ENCODE data around the gene SPEN.

The SPEN gene

DNA sequence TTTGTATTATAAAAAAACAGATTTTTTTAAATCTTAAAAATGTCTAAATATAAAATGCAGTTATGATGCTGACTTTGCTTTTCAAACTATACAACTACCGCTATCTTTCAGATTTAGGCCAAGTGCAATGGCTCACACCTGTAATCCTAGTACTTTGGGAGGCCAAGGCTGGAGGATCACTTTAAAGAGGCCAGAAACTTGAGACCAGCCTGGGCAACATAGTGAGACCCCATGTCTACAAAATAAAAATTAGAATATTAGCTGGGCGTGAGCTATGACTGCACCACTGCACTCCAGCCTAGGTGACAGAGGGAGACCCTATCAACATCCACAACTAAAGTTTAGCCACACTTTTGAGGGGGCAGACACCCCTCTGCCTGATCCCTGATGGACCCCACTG lies 108.0 kb downstream of the SPEN start:
- no peaks in the 10 kb centered on the region for H3K27me3 ChIP-seq (replicated peaks)
- DNase-seq, result no peak
- H3K27ac ChIP-seq, result no peak overlapping the region
- TF ChIP-seq, protein P1, sequence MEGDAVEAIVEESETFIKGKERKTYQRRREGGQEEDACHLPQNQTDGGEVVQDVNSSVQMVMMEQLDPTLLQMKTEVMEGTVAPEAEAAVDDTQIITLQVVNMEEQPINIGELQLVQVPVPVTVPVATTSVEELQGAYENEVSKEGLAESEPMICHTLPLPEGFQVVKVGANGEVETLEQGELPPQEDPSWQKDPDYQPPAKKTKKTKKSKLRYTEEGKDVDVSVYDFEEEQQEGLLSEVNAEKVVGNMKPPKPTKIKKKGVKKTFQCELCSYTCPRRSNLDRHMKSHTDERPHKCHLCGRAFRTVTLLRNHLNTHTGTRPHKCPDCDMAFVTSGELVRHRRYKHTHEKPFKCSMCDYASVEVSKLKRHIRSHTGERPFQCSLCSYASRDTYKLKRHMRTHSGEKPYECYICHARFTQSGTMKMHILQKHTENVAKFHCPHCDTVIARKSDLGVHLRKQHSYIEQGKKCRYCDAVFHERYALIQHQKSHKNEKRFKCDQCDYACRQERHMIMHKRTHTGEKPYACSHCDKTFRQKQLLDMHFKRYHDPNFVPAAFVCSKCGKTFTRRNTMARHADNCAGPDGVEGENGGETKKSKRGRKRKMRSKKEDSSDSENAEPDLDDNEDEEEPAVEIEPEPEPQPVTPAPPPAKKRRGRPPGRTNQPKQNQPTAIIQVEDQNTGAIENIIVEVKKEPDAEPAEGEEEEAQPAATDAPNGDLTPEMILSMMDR (IDR thresholded peaks at IDR 0.05; ENCODE audit: low read depth, low read length, missing control alignments), result no peak
- no peaks in the 10 kb centered on the region for H3K36me3 ChIP-seq (replicated peaks)
- in situ Hi-C loops (cut with HindIII; ENCODE audit: low pct_ligation_motif_present, low sequenced_read_pairs), result no loop called here
- no peak overlapping the region for H3K4me3 ChIP-seq (ENCODE audit: low read depth, low read length)

DNA sequence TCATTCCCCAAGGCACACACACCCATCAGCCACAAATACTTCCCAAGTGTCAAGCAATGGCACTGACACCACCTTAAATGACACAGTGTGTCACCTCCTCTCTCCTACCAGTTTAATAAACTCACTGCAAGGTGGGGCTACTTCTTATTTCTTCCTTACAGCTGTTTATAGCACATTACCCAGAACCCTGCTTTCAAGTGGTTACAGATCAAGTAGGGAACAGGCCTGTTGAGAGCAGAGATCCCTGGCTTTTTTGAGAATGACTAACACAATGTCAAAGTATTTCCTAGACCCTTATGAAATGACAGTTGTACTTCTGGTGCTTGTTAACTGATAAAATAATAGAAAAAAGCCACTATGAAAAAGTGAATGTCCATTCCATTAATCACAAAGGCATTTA lies 108.6 kb downstream of the SPEN start:
- TF ChIP-seq, protein P1 (IDR thresholded peaks at IDR 0.05; ENCODE audit: low read depth, low read length, missing control alignments), result no peak
- Histone ChIP-seq H3K4me3 (ENCODE audit: low read depth, low read length) (no peak overlapping the region), H3K27ac (no peak overlapping the region), H3K27me3 (replicated peaks) (no peaks in the 10 kb centered on the region), H3K36me3 (replicated peaks) (no peaks in the 10 kb centered on the region)
- in situ Hi-C loops (cut with HindIII; ENCODE audit: low pct_ligation_motif_present, low sequenced_read_pairs), result no loop called here
- no peak for DNase-seq

DNA sequence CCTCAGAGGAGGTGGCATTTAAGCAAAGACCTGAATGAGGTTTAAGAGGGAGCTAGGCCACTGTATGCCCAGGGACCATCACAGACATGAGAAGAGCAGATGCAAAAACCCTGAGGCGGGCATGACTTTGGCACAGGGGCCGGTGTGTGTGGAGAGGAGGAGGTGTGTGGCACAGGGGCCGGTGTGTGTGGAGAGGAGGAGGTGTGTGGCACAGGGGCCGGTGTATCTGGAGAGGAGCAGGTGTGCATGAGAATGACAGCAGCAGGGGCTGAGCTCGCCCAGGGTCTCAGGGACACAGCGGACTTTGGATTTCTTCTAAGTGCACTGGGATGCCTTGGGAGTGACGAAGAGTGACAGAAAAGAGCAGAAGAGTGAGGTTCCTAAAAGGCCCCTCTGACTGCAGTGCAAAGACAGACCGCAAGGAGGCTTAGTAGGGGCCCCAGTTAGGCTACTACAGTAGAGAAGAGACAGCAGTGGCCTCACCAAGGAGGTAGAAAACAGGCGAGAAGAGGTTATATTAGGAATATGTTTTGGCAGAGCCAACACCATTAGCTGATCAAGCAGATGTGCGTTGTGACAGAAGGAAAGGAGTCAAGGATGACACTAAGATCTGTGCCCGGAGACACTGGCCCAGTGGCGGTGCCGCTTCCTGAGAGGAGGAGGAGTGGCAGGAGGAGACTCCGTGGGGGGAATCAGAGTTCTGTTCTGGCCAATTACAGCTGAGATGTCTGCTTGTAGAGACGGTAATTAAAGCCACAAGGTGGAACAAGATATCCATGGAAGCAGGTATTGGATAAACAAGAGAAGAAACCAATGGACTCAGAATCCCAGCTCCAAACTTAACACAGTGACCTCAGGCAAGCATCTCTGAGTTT lies 110.0 kb downstream of the SPEN start:
- H3K27ac ChIP-seq, result no peak overlapping the region
- in situ Hi-C loops (cut with HindIII; ENCODE audit: low pct_ligation_motif_present, low sequenced_read_pairs), result no loop called here
- no peaks in the 10 kb centered on the region for H3K27me3 ChIP-seq (replicated peaks)
- H3K4me3 ChIP-seq (ENCODE audit: low read depth, low read length), result no peak overlapping the region
- TF ChIP-seq, protein P1 (IDR thresholded peaks at IDR 0.05; ENCODE audit: low read depth, low read length, missing control alignments), result peak; percentile 70
- H3K36me3 ChIP-seq (replicated peaks), result no peaks in the 10 kb centered on the region
- DNase-seq, result no peak

GRCh38 chr1:15958111-15958510 lies 110.6 kb downstream of the SPEN start:
- in situ Hi-C loops (cut with HindIII; ENCODE audit: low pct_ligation_motif_present, low sequenced_read_pairs), result no loop called here
- no peaks in the 10 kb centered on the region for H3K36me3 ChIP-seq (replicated peaks)
- DNase-seq, result no peak
- H3K27me3 ChIP-seq (replicated peaks), result no peaks in the 10 kb centered on the region
- TF ChIP-seq, protein P1 (IDR thresholded peaks at IDR 0.05; ENCODE audit: low read depth, low read length, missing control alignments), result no peak
- no peak overlapping the region for H3K4me3 ChIP-seq (ENCODE audit: low read depth, low read length)
- H3K27ac ChIP-seq, result no peak overlapping the region

- H3K4me3 ChIP-seq (ENCODE audit: low read depth, low read length), result no peak overlapping the region
- no peak overlapping the region for H3K27ac ChIP-seq
- no peaks in the 10 kb centered on the region for H3K27me3 ChIP-seq (replicated peaks)
- in situ Hi-C loops (cut with HindIII; ENCODE audit: low pct_ligation_motif_present, low sequenced_read_pairs), result no loop called here
- DNase-seq, result no peak
- no peaks in the 10 kb centered on the region for H3K36me3 ChIP-seq (replicated peaks)
- TF ChIP-seq, protein P1 (IDR thresholded peaks at IDR 0.05; ENCODE audit: low read depth, low read length, missing control alignments), result no peak
Measured at GRCh38 chr1:15958793-15959192, 111.3 kb downstream of the SPEN start.

- H3K4me3 ChIP-seq (ENCODE audit: low read depth, low read length), result no peak overlapping the region
- H3K27me3 ChIP-seq (replicated peaks), result no peaks in the 10 kb centered on the region
- TF ChIP-seq, protein P1 (IDR thresholded peaks at IDR 0.05; ENCODE audit: low read depth, low read length, missing control alignments), result no peak
- no peak overlapping the region for H3K27ac ChIP-seq
- no peaks in the 10 kb centered on the region for H3K36me3 ChIP-seq (replicated peaks)
- in situ Hi-C loops (cut with HindIII; ENCODE audit: low pct_ligation_motif_present, low sequenced_read_pairs), result no loop called here
- no peak for DNase-seq
Measured at GRCh38 chr1:15959424-15959823, 111.9 kb downstream of the SPEN start.
